ENCODE results near the gene TMEM74B.

GRCh38 chr20:1207293-1207878 lies 22.6 kb upstream of the TMEM74B start:
- TF ChIP-seq CTCF (IDR thresholded peaks at IDR 0.05) (no peak), POLR2A (IDR thresholded peaks at IDR 0.05) (no peak)

All from lower leg skin (tissue), 3 donors.